Progenitor cell of endocrine pancreas (in vitro differentiated cells): ENCODE data around the gene PSMB2. TPM values are rescaled to one million over a fixed set of nuclear protein-coding genes. Genes with fewer than 3 reads are reported as not detected.
A peak's percentile ranks its signal among the peaks of the same experiment; 100 is the strongest.

ENCODE experiments used
- DNase-seq: peaks from one replicate; pipeline ENCODE4 v3.0.0; 2021; ENCODE audit warnings: low spot score; ENCODE audit not compliant: unreplicated experiment
- H3K27ac Mint-ChIP-seq: 2 replicates; pipeline ENCODE4 v1.8.0; 2021; ENCODE audit warnings: mild to moderate bottlenecking, moderate library complexity, mixed read lengths
- H3K27me3 Mint-ChIP-seq: 2 replicates; pipeline ENCODE4 v1.8.0; 2021; ENCODE audit warnings: mixed read lengths
- H3K36me3 Mint-ChIP-seq: 2 replicates; pipeline ENCODE4 v1.8.0; 2022; ENCODE audit warnings: mixed read lengths; ENCODE audit not compliant: insufficient read depth
- H3K4me1 Mint-ChIP-seq: 2 replicates; pipeline ENCODE4 v1.8.0; 2021; ENCODE audit warnings: low read depth, mixed read lengths
- H3K4me3 Mint-ChIP-seq: 2 replicates; pipeline ENCODE4 v1.8.0; 2021; ENCODE audit warnings: low read depth, mild to moderate bottlenecking, moderate library complexity, mixed read lengths
- H3K9me3 Mint-ChIP-seq: 2 replicates; pipeline ENCODE4 v1.8.0; 2021; ENCODE audit warnings: low read depth, mixed read lengths
- CTCF ChIP-seq: fragments of 200-600 bp; sonication (generic); IDR thresholded peaks from one replicate; pipeline ENCODE4 v1.5.0; 2021; ENCODE audit warnings: antibody characterized with exemption, mild to moderate bottlenecking; ENCODE audit not compliant: unreplicated experiment
- total RNA-seq: library from RNA; stranded (reverse); gene quantifications from 2 replicates; pipeline ENCODE4 v1.2.1, GENCODE V29; 2021

Gene PSMB2
- total RNA-seq, 1 donor from 2014 or later: 70.4 TPM

- peaks cover 4% of the 10 kb centered on the region for H3K36me3 Mint-ChIP-seq
Observed at GRCh38 chr1:35557611-35558373, 83.5 kb downstream of the PSMB2 start, which contains the start of gene NCDN. Gene NCDN (plus strand): TSS chr1:35557799. CDS start chr1:35558191, 392 bp downstream.

GRCh38 chr1:35557118-35557610 lies 84.2 kb downstream of the PSMB2 start, which contains the start of gene KIAA0319L:
Gene KIAA0319L (minus strand): TSS chr1:35557403. CDS start chr1:35554491, 2,912 bp downstream.
- peaks cover 25% of the 10 kb centered on the region for H3K4me1 Mint-ChIP-seq
- H3K4me3 Mint-ChIP-seq: peak within 1 kb of the TSS; percentile 92
- no peak for TF ChIP-seq CTCF
- DNase-seq: peak; percentile 62
- H3K9me3 Mint-ChIP-seq: no peaks in the 10 kb centered on the region
- H3K27me3 Mint-ChIP-seq: no peaks in the 10 kb centered on the region
- H3K27ac Mint-ChIP-seq: peak within 1 kb of the TSS; percentile 98
- peaks cover 9% of the 10 kb centered on the region for H3K36me3 Mint-ChIP-seq

More at GRCh38 chr1:35557611-35558373, 83.5 kb downstream of the PSMB2 start, which contains the start of gene NCDN:
- TF ChIP-seq CTCF: no peak
- Mint-ChIP-seq H3K27ac (peak within 1 kb of the TSS; percentile 98), H3K9me3 (no peaks in the 10 kb centered on the region), H3K4me3 (peak within 1 kb of the TSS; percentile 92), H3K27me3 (no peaks in the 10 kb centered on the region), H3K4me1 (peaks cover 25% of the 10 kb centered on the region)
- DNase-seq: peak; percentile 93

- peaks cover 25% of the 10 kb centered on the region for H3K4me1 Mint-ChIP-seq
- TF ChIP-seq CTCF: no peak
- H3K36me3 Mint-ChIP-seq: peaks cover 13% of the 10 kb centered on the region
- no peak for DNase-seq
- H3K27me3 Mint-ChIP-seq: no peaks in the 10 kb centered on the region
- no peaks in the 10 kb centered on the region for H3K9me3 Mint-ChIP-seq
- H3K4me3 Mint-ChIP-seq: peak overlapping the region; percentile 92
- peak overlapping the region; percentile 95 for H3K27ac Mint-ChIP-seq
Observed at GRCh38 chr1:35556484-35557117, 84.7 kb downstream of the PSMB2 start.

- Mint-ChIP-seq H3K27me3 (no peaks in the 10 kb centered on the region), H3K27ac (peak overlapping the region; percentile 95), H3K9me3 (no peaks in the 10 kb centered on the region), H3K4me1 (peaks cover 25% of the 10 kb centered on the region), H3K36me3 (peaks cover 12% of the 10 kb centered on the region), H3K4me3 (peak overlapping the region; percentile 92)
- no peak for TF ChIP-seq CTCF
- no peak for DNase-seq
Observed at GRCh38 chr1:35555601-35556477, 85.5 kb downstream of the PSMB2 start.
